GM12874 (cell line): ENCODE measurements around the gene TARM1.

ENCODE experiments used
- CTCF ChIP-seq: IDR thresholded peaks from 2 replicates; pipeline ENCODE4 v1.5.1; 2011; ENCODE audit warnings: low read depth, mild to moderate bottlenecking, control low read depth, low read length, moderate library complexity; ENCODE audit not compliant: insufficient read depth

The TARM1 gene

GRCh38 chr19:54063350-54064116 is 17.6 kb downstream of the TARM1 start, which contains the start of gene VSTM1:
Gene VSTM1 (minus strand): TSS chr19:54063897. CDS start chr19:54063777, 120 bp downstream.
- no peak for TF ChIP-seq CTCF

- TF ChIP-seq CTCF = no peak
Measured at GRCh38 chr19:54062643-54063042, 18.5 kb downstream of the TARM1 start.

GRCh38 chr19:54047616-54048015 is 33.5 kb downstream of the TARM1 start:
- TF ChIP-seq CTCF = no peak

- TF ChIP-seq CTCF = no peak
Measured at GRCh38 chr19:54045771-54046170, 35.4 kb downstream of the TARM1 start.

- no peak for TF ChIP-seq CTCF
Measured at GRCh38 chr19:54042989-54043388, 38.2 kb downstream of the TARM1 start.

- no peak for TF ChIP-seq CTCF
Measured at GRCh38 chr19:54041969-54042606, 39.1 kb downstream of the TARM1 start.

- TF ChIP-seq CTCF = no peak
Measured at GRCh38 chr19:54040003-54040402, 41.2 kb downstream of the TARM1 start.
